Prostate gland (tissue), 2 donors: ENCODE measurements around the gene PRDM10. TPM values are rescaled to one million over a fixed set of nuclear protein-coding genes. Genes with fewer than 3 reads are reported as not detected.

Experiments used
- DNase-seq: peaks from one replicate; pipeline ENCODE4 v3.0.0-alpha.2; 2019; ENCODE audit warnings: low spot score
- H3K27ac ChIP-seq, 2 donors: fragments of 200-600 bp; sonication (generic); 2 replicates each; pipeline ENCODE4 v1.5.1; 2017 to 2019
- H3K27me3 ChIP-seq: fragments of 200-600 bp; sonication (generic); replicated peaks from 2 replicates; pipeline ENCODE4 v1.5.1; 2019; ENCODE audit not compliant: insufficient read depth
- H3K36me3 ChIP-seq, 2 donors: fragments of 200-600 bp; sonication (generic); 1 replicate in 1 of 2; 2 replicates in 1 of 2; pipeline versions ENCODE4 v1.5.1 to v1.8.1; 2017 to 2019
- H3K4me1 ChIP-seq: fragments of 200-600 bp; sonication (generic); replicated peaks from 2 replicates; pipeline ENCODE4 v1.5.1; 2019
- H3K4me3 ChIP-seq, 2 donors: fragments of 200-600 bp; sonication (generic); 2 replicates each; pipeline ENCODE4 v1.5.1; 2017 to 2019
- H3K9me3 ChIP-seq: fragments of 200-600 bp; sonication (generic); 2 replicates; pipeline ENCODE4 v1.5.1; 2017
- POLR2A ChIP-seq: fragments of 450-650 bp; IDR thresholded peaks from one replicate; pipeline ENCODE4 v1.6.1; 2016; ENCODE audit warnings: antibody characterized with exemption, mild to moderate bottlenecking
- POLR2AphosphoS5 ChIP-seq: sonication (generic); formaldehyde crosslinking; IDR thresholded peaks from one replicate; pipeline ENCODE4 v1.6.1; 2017; ENCODE audit warnings: antibody characterized with exemption
- WGBS: methylation state at CpG from one replicate; pipeline ENCODE4 v1.1.5; 2018; 5-methylcytosine and 5-hydroxymethylcytosine counted together
- intact Hi-C: fragments of 100-400 bp; cut with DNase I; formaldehyde crosslinking; loops from one replicate; pipeline ENCODE4 v1.14.2; 2022
- total RNA-seq, 2 donors: library from RNA; depleted of rRNA; stranded (reverse); fragments of >200 nt; gene quantifications; one replicate each; pipeline ENCODE4 v1.1.0, GENCODE V29; 2016
- TF ChIP-seq, protein P1 (sequence below), 4 experiments: fragments of 200-600 bp in 2 of 4; fragments of 450-650 bp in 2 of 4; sonication (generic) in 2 of 4; IDR thresholded peaks; 1 replicate in 3 of 4; 2 replicates in 1 of 4; pipeline ENCODE4 v1.5.1; 2016 to 2019; ENCODE audit warnings: antibody characterized with exemption in 4 of 4, mild to moderate bottlenecking in 2 of 4, moderate library complexity in 2 of 4

The PRDM10 gene
- total RNA-seq, 2 donors from 2014 or later: 7.0 to 7.7 TPM

DNA sequence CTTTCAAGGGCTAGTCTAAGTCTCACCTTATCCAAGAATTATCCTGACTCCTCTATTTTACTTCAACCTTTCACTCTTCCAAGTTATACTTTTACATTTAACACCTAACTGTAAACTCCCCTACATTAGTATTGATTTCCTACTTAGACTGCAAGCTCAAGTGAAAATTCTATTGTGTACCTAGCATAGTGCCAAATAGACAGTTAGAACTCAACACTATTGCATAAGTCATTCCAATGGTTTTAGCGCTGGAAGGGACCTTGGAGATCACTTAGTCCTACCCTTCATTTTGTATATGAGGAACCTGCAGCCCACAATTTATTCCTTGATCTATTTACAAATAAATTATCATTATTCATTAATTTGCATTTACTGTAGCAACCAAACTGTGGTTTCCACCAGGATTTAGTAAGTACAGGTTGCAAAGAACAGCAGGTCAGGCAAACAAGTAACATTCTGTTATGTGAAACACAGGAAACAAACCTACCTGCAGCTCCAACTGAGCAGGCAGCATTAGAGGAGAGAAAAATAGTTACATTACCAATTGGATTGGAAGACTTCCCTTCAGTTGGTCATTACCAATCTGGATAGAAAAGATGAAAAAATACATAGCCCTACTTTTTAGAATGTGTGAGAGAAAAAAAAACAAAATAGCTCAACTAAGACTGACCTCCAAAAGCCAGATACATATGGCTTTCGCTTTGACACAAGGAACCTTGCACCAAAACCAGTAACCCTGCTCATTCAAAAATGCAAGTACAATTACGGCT, 73.5 kb downstream of the PRDM10 start:
- Histone ChIP-seq H3K27ac (no peak overlapping the region), H3K27me3 (no peaks in the 10 kb centered on the region), H3K4me3 (no peak overlapping the region), H3K9me3 (no peaks in the 10 kb centered on the region), H3K36me3 (no peaks in the 10 kb centered on the region), H3K4me1 (no peaks in the 10 kb centered on the region)
- intact Hi-C loops: no loop called here
- DNase-seq: no peak
- no peak for TF ChIP-seq POLR2A
- TF ChIP-seq, protein P1, sequence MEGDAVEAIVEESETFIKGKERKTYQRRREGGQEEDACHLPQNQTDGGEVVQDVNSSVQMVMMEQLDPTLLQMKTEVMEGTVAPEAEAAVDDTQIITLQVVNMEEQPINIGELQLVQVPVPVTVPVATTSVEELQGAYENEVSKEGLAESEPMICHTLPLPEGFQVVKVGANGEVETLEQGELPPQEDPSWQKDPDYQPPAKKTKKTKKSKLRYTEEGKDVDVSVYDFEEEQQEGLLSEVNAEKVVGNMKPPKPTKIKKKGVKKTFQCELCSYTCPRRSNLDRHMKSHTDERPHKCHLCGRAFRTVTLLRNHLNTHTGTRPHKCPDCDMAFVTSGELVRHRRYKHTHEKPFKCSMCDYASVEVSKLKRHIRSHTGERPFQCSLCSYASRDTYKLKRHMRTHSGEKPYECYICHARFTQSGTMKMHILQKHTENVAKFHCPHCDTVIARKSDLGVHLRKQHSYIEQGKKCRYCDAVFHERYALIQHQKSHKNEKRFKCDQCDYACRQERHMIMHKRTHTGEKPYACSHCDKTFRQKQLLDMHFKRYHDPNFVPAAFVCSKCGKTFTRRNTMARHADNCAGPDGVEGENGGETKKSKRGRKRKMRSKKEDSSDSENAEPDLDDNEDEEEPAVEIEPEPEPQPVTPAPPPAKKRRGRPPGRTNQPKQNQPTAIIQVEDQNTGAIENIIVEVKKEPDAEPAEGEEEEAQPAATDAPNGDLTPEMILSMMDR (IDR thresholded peaks at IDR 0.05): no peak
- no peak for TF ChIP-seq POLR2AphosphoS5
- WGBS: 98% methylated on average over 3 of the region's 3 CpGs

GRCh38 chr11:129922674-129923073, 80.0 kb downstream of the PRDM10 start:
- H3K36me3 ChIP-seq: no peaks in the 10 kb centered on the region
- H3K27me3 ChIP-seq: no peaks in the 10 kb centered on the region
- no peaks in the 10 kb centered on the region for H3K4me1 ChIP-seq
- no peak for DNase-seq
- no peaks in the 10 kb centered on the region for H3K9me3 ChIP-seq
- intact Hi-C loops: loop anchor here (2.0 kb wide), 1 partner anchor 210 kb away; no protein-coding TSS in a partner anchor
- H3K4me3 ChIP-seq: no peak overlapping the region
- H3K27ac ChIP-seq: no peak overlapping the region
- WGBS: 97% methylated on average over 5 of the region's 5 CpGs
- TF ChIP-seq, protein P1 (IDR thresholded peaks at IDR 0.05): no peak
- TF ChIP-seq POLR2A: no peak
- TF ChIP-seq POLR2AphosphoS5: no peak

- peaks cover 0 to 5% of the 10 kb centered on the region in 2 donors for H3K36me3 ChIP-seq
- intact Hi-C loops: no loop called here
- DNase-seq: no peak
- WGBS: 96% methylated on average over 22 of the region's 22 CpGs
- no peak overlapping the region for H3K27ac ChIP-seq
- H3K4me1 ChIP-seq: no peaks in the 10 kb centered on the region
- H3K27me3 ChIP-seq: no peaks in the 10 kb centered on the region
- no peaks in the 10 kb centered on the region for H3K9me3 ChIP-seq
- no peak for TF ChIP-seq POLR2A
- TF ChIP-seq, protein P1 (IDR thresholded peaks at IDR 0.05): no peak
- no peak for TF ChIP-seq POLR2AphosphoS5
- no peak overlapping the region for H3K4me3 ChIP-seq
Observed at GRCh38 chr11:129918361-129918760, 84.3 kb downstream of the PRDM10 start.

- H3K36me3 ChIP-seq: peaks cover 0 to 5% of the 10 kb centered on the region in 2 donors
Observed at GRCh38 chr11:129917231-129917630, 85.4 kb downstream of the PRDM10 start.

More at GRCh38 chr11:129917231-129917630, 85.4 kb downstream of the PRDM10 start:
- no peak overlapping the region for H3K27ac ChIP-seq
- DNase-seq: no peak
- no peaks in the 10 kb centered on the region for H3K4me1 ChIP-seq
- TF ChIP-seq, protein P1 (IDR thresholded peaks at IDR 0.05): no peak
- TF ChIP-seq POLR2AphosphoS5 (no peak), POLR2A (no peak)
- no peaks in the 10 kb centered on the region for H3K27me3 ChIP-seq
- no peak overlapping the region for H3K4me3 ChIP-seq
- intact Hi-C loops: no loop called here
- 89% methylated on average over 2 of the region's 2 CpGs for WGBS
- no peaks in the 10 kb centered on the region for H3K9me3 ChIP-seq
